GM19397 (cell line): ENCODE results near the gene LOXL3.

ENCODE experiments used
- ATAC-seq: cut with Tn5 transposase; IDR thresholded peaks from one replicate; pipeline ENCODE4 v1.9.1; 2021; ENCODE audit warnings: mild to moderate bottlenecking, moderate library complexity; ENCODE audit not compliant: unreplicated experiment

LOXL3 gene

GRCh38 chr2:74512744-74513604 is 40.8 kb downstream of the LOXL3 start:
- ATAC-seq, result no peak

GRCh38 chr2:74511104-74511989 is 42.4 kb downstream of the LOXL3 start:
- no peak for ATAC-seq

- ATAC-seq, result no peak
These were observed 43.5 kb downstream of the LOXL3 start for GRCh38 chr2:74510272-74510671.

GRCh38 chr2:74507926-74508520 is 45.7 kb downstream of the LOXL3 start:
- ATAC-seq, result peak; percentile 4

- ATAC-seq, result peak; percentile 81
These were observed 46.4 kb downstream of the LOXL3 start, which contains the start of gene PCGF1 for GRCh38 chr2:74507145-74507925. Gene PCGF1, minus strand, starts transcription at chr2:74507695. Its CDS starts 27 bp downstream, at chr2:74507668.

GRCh38 chr2:74505448-74506246 is 48.1 kb downstream of the LOXL3 start:
- ATAC-seq, result no peak

- no peak for ATAC-seq
These were observed 49.2 kb downstream of the LOXL3 start for GRCh38 chr2:74504591-74504990.

- no peak for ATAC-seq
These were observed 50.0 kb downstream of the LOXL3 start for GRCh38 chr2:74503506-74504475.

- ATAC-seq, result peak; percentile 37
These were observed 50.8 kb downstream of the LOXL3 start for GRCh38 chr2:74502720-74503505.

- no peak for ATAC-seq
These were observed 51.5 kb downstream of the LOXL3 start for GRCh38 chr2:74502147-74502719.

GRCh38 chr2:74501335-74502071 is 52.2 kb downstream of the LOXL3 start:
- ATAC-seq, result no peak

- no peak for ATAC-seq
These were observed 53.2 kb downstream of the LOXL3 start for GRCh38 chr2:74500578-74500946.

- ATAC-seq, result no peak
These were observed 53.7 kb downstream of the LOXL3 start for GRCh38 chr2:74499940-74500577.

GRCh38 chr2:74499267-74499939 is 54.3 kb downstream of the LOXL3 start, which contains the start of gene LBX2:
Gene LBX2, minus strand, starts transcription at chr2:74499603. Its CDS starts 66 bp downstream, at chr2:74499537.
- ATAC-seq, result no peak

GRCh38 chr2:74498500-74499266 is 55.1 kb downstream of the LOXL3 start:
- ATAC-seq, result no peak
